ENCODE results near the gene DNLZ.

GRCh38 chr9:136381311-136381710 is 17.8 kb upstream of the DNLZ start:
- TF ChIP-seq CTCF (IDR thresholded peaks at IDR 0.05) (no peak), RFX5 (IDR thresholded peaks at IDR 0.05) (no peak)

Data from A549 (cell line).